ENCODE measurements around the gene WWOX. TPM values are rescaled to one million over a fixed set of nuclear protein-coding genes. Genes with fewer than 3 reads are reported as not detected.

WWOX gene
- total RNA-seq, 1 donor from 2014 or later: 17.8 TPM

DNA sequence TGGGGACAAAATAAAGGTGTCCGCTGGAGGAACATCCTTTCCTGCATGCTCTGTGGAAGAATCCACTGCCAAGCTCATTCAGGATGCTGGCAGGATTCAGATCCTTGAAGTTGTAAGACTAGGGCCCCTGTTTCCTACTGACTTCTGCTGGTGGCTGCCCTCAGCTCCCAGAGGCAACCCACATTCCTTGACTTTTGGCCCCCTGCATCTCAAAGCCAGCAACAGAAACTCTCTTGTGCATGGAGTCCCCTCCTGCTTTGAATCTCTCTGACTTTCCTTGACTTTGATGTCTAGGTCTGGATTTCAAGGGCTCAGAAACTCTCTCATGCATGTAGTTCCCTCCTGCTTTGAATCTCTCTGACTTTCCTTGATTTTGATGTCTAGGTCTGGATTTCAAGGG, 461.5 kb downstream of the WWOX start:
- DNase-seq (ENCODE audit: low spot score): no peak

GRCh38 chr16:78562111-78562510, 462.7 kb downstream of the WWOX start:
- Mint-ChIP-seq H3K27me3 (ENCODE audit: insufficient read depth) (no peaks in the 10 kb centered on the region), H3K9me3 (no peaks in the 10 kb centered on the region), H3K4me1 (ENCODE audit: low read depth) (peaks cover 7% of the 10 kb centered on the region), H3K36me3 (ENCODE audit: low read depth) (no peaks in the 10 kb centered on the region), H3K27ac (no peak overlapping the region), H3K4me3 (no peak overlapping the region)
- DNase-seq (ENCODE audit: low spot score): no peak
- intact Hi-C loops (cut with micrococcal nuclease): no loop called here

More for the DNA sequence above, 461.5 kb downstream of the WWOX start:
- Mint-ChIP-seq H3K27me3 (ENCODE audit: insufficient read depth) (no peaks in the 10 kb centered on the region), H3K27ac (no peak overlapping the region), H3K4me1 (ENCODE audit: low read depth) (no peaks in the 10 kb centered on the region), H3K36me3 (ENCODE audit: low read depth) (no peaks in the 10 kb centered on the region), H3K9me3 (no peaks in the 10 kb centered on the region), H3K4me3 (no peak overlapping the region)
- intact Hi-C loops (cut with micrococcal nuclease): no loop called here

GRCh38 chr16:78562650-78563049, 463.2 kb downstream of the WWOX start:
- intact Hi-C loops (cut with micrococcal nuclease): no loop called here
- Mint-ChIP-seq H3K4me3 (no peak overlapping the region), H3K27ac (no peak overlapping the region)

DNA sequence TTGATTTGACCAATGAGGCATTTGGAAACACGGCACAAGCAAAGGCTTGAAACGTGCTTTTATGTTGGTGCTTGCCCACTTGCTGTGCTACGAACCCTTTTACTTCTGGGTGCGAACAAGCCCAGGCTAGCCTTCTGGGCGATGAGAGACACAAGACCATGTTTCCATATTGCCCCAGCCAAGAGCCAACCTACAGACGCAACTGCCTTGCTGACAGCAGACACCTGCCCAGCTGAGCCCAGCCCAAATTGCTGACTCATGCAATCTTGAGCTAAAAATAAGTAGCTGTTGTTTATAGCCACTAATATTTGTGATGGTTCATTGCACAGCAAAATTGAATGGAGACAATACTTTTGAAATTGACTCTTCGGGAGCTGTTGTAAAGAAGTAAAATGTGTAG, 464.5 kb downstream of the WWOX start:
- DNase-seq (ENCODE audit: low spot score): no peak
- H3K4me3 Mint-ChIP-seq: no peak overlapping the region
- no peak overlapping the region for H3K27ac Mint-ChIP-seq
- intact Hi-C loops (cut with micrococcal nuclease): no loop called here
- peaks cover 7% of the 10 kb centered on the region for H3K4me1 Mint-ChIP-seq (ENCODE audit: low read depth)
- H3K9me3 Mint-ChIP-seq: no peaks in the 10 kb centered on the region
- no peaks in the 10 kb centered on the region for H3K36me3 Mint-ChIP-seq (ENCODE audit: low read depth)
- H3K27me3 Mint-ChIP-seq (ENCODE audit: insufficient read depth): no peaks in the 10 kb centered on the region

More at GRCh38 chr16:78562650-78563049, 463.2 kb downstream of the WWOX start:
- no peaks in the 10 kb centered on the region for H3K36me3 Mint-ChIP-seq (ENCODE audit: low read depth)
- DNase-seq (ENCODE audit: low spot score): no peak
- no peaks in the 10 kb centered on the region for H3K9me3 Mint-ChIP-seq
- H3K4me1 Mint-ChIP-seq (ENCODE audit: low read depth): peaks cover 7% of the 10 kb centered on the region
- no peaks in the 10 kb centered on the region for H3K27me3 Mint-ChIP-seq (ENCODE audit: insufficient read depth)

DNA sequence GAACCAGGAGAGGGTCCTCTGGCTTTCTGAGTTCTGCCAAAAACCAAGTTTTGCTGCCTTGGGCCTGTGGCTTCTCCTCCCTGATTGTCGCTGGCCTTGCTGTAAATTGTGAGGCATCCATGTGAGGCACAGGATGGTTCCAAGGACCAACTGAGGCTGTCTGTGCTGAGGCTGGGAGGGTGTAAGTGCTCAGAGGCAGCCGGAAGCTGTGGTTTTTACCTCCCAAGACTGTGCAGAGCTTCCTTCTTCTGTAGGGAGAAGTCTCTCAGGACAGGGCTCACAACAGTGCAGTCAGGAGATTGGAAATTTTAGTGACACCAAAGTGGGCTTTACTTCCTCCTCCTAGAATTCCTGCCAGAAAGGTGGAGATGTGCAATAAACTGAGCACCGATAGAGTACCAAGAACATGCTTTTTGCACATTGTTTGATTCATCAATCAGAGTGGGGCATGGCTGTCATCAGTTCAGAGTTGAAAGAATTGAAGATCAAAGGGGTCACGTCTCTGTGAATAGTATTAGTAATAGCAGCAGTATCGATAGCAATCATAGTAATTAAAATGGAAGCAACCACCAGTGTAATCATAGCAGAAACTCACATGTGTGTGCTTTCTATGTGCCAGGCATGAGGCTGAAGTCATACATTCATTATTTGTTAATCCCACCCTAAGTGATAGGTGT, 467.1 kb downstream of the WWOX start:
- DNase-seq (ENCODE audit: low spot score): no peak
- H3K36me3 Mint-ChIP-seq (ENCODE audit: low read depth): no peaks in the 10 kb centered on the region

DNA sequence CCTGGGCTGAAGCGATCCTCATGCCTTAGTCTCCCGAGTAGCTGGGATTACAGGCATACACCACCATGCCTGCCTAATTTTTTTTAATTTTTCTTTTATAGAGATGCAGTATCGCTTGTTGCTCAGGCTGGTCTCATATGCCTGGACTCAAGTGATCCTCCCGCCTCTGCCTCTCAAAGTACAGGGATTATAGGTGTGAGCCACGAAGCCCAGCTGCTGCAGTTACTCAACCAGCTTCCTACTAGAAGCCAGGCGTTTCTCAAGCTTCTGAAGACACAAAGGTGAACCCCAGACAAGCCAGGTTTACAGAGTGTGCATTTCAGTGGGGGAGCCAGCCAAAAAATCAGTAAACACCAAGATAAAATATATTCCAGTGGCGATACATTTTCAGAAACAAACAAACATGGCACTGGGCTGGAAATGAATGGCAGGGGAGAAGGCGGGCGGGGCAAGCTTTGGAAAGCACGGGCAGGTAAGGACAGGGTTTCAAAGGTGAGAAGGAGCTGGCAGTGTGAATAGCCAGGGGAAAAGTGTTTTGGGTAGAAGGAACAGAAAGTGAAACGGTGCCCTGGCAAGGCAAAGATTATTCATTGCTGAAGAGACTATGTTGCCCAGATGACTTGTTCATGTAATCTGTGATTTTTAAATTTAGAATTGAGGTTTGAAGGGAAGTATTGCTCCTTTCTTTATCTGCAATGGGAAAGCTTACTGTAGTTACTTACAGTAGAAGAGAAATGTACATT, 471.1 kb downstream of the WWOX start:
- H3K36me3 Mint-ChIP-seq (ENCODE audit: low read depth): no peaks in the 10 kb centered on the region
- H3K27me3 Mint-ChIP-seq (ENCODE audit: insufficient read depth): no peaks in the 10 kb centered on the region
- no peak overlapping the region for H3K4me3 Mint-ChIP-seq
- peaks cover 7% of the 10 kb centered on the region for H3K4me1 Mint-ChIP-seq (ENCODE audit: low read depth)
- H3K9me3 Mint-ChIP-seq: no peaks in the 10 kb centered on the region
- H3K27ac Mint-ChIP-seq: no peak overlapping the region
- no peak for DNase-seq (ENCODE audit: low spot score)
- intact Hi-C loops (cut with micrococcal nuclease): no loop called here

More for the DNA sequence above, 467.1 kb downstream of the WWOX start:
- H3K4me1 Mint-ChIP-seq (ENCODE audit: low read depth): peaks cover 7% of the 10 kb centered on the region
- intact Hi-C loops (cut with micrococcal nuclease): no loop called here
- no peak overlapping the region for H3K4me3 Mint-ChIP-seq
- no peaks in the 10 kb centered on the region for H3K27me3 Mint-ChIP-seq (ENCODE audit: insufficient read depth)
- H3K9me3 Mint-ChIP-seq: no peaks in the 10 kb centered on the region
- H3K27ac Mint-ChIP-seq: no peak overlapping the region

DNA sequence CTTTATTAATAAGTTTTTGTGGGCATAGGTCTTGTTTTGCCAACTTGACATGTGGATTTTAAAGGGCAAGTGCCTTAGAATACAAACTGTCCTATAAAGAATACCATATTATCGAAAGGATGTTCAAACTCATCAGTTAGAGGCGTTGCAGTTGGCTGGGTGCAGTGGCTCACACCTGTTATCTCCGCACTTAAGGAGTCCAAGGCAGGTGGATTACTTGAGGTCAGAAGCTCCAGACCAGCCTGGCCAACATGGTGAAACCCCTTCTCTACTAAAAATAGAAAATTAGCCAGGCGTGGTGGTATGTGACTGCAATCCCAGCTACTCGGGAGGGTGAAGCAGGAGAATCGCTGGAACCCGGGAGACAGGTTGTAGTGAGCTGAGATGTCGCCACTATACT, 472.0 kb downstream of the WWOX start:
- Mint-ChIP-seq H3K27ac (no peak overlapping the region), H3K4me1 (ENCODE audit: low read depth) (peaks cover 5% of the 10 kb centered on the region), H3K27me3 (ENCODE audit: insufficient read depth) (no peaks in the 10 kb centered on the region), H3K9me3 (no peaks in the 10 kb centered on the region), H3K36me3 (ENCODE audit: low read depth) (no peaks in the 10 kb centered on the region), H3K4me3 (no peak overlapping the region)
- DNase-seq (ENCODE audit: low spot score): no peak
- intact Hi-C loops (cut with micrococcal nuclease): no loop called here

DNA sequence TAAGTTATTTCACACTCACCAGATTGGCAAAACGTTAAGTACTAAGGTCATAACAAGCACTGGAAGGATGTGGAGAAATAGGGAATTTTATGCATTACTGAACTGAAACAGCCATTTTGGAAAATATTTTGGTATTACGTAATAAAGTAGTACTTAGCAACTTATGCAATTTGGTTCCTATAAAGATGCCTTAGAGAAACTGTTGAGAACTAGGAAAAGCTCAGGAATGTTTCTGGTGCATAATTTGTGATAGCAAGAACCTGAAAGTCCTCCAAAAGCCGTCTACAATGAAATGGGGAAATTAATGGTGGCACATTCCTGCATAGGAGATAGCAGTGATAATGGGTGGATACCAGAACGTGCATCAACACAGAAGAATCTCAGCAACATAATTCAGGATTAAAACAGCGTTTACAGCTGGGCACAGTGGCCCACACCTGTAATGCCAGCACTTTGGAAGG, 472.5 kb downstream of the WWOX start:
- H3K27me3 Mint-ChIP-seq (ENCODE audit: insufficient read depth): no peaks in the 10 kb centered on the region
- no peaks in the 10 kb centered on the region for H3K9me3 Mint-ChIP-seq
- no peak overlapping the region for H3K27ac Mint-ChIP-seq
- no peak overlapping the region for H3K4me3 Mint-ChIP-seq
- intact Hi-C loops (cut with micrococcal nuclease): no loop called here
- no peaks in the 10 kb centered on the region for H3K4me1 Mint-ChIP-seq (ENCODE audit: low read depth)
- H3K36me3 Mint-ChIP-seq (ENCODE audit: low read depth): no peaks in the 10 kb centered on the region
- DNase-seq (ENCODE audit: low spot score): no peak

- intact Hi-C loops (cut with micrococcal nuclease): no loop called here
- no peaks in the 10 kb centered on the region for H3K36me3 Mint-ChIP-seq (ENCODE audit: low read depth)
Measured at GRCh38 chr16:78574571-78574970, 475.1 kb downstream of the WWOX start.

GRCh38 chr16:78576941-78577340, 477.5 kb downstream of the WWOX start:
- Mint-ChIP-seq H3K4me1 (ENCODE audit: low read depth) (no peaks in the 10 kb centered on the region), H3K4me3 (no peak overlapping the region), H3K27me3 (ENCODE audit: insufficient read depth) (no peaks in the 10 kb centered on the region), H3K27ac (no peak overlapping the region), H3K36me3 (ENCODE audit: low read depth) (no peaks in the 10 kb centered on the region), H3K9me3 (no peaks in the 10 kb centered on the region)
- no peak for DNase-seq (ENCODE audit: low spot score)
- intact Hi-C loops (cut with micrococcal nuclease): no loop called here

More at GRCh38 chr16:78574571-78574970, 475.1 kb downstream of the WWOX start:
- H3K4me3 Mint-ChIP-seq: no peak overlapping the region
- H3K27ac Mint-ChIP-seq: no peak overlapping the region
- H3K27me3 Mint-ChIP-seq (ENCODE audit: insufficient read depth): no peaks in the 10 kb centered on the region
- H3K9me3 Mint-ChIP-seq: no peaks in the 10 kb centered on the region
- no peak for DNase-seq (ENCODE audit: low spot score)
- no peaks in the 10 kb centered on the region for H3K4me1 Mint-ChIP-seq (ENCODE audit: low read depth)

DNA sequence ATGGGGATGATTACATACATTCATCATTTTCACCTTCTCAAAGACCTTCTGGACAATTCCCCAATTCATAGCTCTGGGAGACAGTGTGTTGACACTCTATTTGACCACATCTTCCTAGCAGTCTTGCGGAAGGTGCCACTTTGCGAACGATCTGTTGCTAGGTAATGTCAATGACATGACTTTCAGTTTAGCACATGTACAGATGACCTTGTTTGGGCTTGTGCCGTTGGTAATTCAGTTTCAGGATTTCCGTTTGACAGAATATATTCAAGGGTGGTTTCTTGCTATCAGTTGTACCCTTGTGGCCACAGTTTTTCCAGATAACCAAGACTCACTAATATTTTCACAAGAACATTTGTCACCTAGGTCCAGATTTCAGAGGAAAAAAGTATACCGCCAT, 478.2 kb downstream of the WWOX start:
- H3K4me1 Mint-ChIP-seq (ENCODE audit: low read depth): no peaks in the 10 kb centered on the region

DNA sequence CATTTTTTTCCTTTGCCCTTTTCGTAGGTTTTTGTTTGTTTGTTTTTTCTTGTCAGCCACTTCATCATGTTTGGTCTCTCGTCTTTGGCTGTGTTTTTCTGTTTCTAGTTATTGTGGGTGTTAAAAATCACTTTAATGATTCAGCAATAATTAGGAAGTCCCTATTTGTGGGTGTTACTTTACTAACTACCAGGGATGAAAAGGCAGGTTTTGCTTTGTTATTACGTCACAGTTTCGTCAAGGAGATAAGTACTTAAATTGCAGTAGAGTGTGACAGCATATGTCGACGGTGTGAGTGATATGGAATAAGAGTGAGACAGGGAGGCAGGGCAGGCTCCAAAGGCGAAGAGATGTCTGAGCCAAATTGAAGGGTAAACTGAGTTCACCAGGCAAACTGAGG, 479.6 kb downstream of the WWOX start:
- intact Hi-C loops (cut with micrococcal nuclease): no loop called here
- H3K36me3 Mint-ChIP-seq (ENCODE audit: low read depth): no peaks in the 10 kb centered on the region
- no peak overlapping the region for H3K27ac Mint-ChIP-seq
- H3K9me3 Mint-ChIP-seq: no peaks in the 10 kb centered on the region
- no peak for DNase-seq (ENCODE audit: low spot score)
- no peak overlapping the region for H3K4me3 Mint-ChIP-seq
- H3K27me3 Mint-ChIP-seq (ENCODE audit: insufficient read depth): no peaks in the 10 kb centered on the region
- H3K4me1 Mint-ChIP-seq (ENCODE audit: low read depth): no peaks in the 10 kb centered on the region

More for the DNA sequence above, 478.2 kb downstream of the WWOX start:
- Mint-ChIP-seq H3K27ac (no peak overlapping the region), H3K4me3 (no peak overlapping the region), H3K36me3 (ENCODE audit: low read depth) (no peaks in the 10 kb centered on the region), H3K27me3 (ENCODE audit: insufficient read depth) (no peaks in the 10 kb centered on the region), H3K9me3 (no peaks in the 10 kb centered on the region)
- intact Hi-C loops (cut with micrococcal nuclease): no loop called here
- no peak for DNase-seq (ENCODE audit: low spot score)

DNA sequence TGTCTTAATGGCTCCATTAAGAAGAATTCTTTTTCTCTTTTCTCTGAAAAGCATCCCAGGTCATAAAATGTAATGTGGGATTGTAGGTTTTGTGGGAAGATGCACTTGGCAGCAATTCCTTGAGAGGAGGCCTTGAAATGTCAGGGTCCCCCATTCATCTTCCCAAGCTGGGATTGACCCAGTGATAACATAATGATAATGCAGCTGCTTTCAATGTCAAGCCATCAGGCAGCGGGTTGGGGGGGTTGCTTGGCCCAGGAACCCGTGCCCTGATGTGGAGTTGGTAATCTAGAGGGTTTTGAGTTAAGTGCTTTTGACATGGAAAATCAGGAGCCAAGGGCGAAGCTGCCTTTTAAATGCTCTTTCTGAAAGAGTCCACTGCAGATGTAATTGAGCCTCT, 484.0 kb downstream of the WWOX start:
- Mint-ChIP-seq H3K9me3 (no peaks in the 10 kb centered on the region), H3K4me3 (no peak overlapping the region), H3K27me3 (ENCODE audit: insufficient read depth) (no peaks in the 10 kb centered on the region), H3K4me1 (ENCODE audit: low read depth) (no peaks in the 10 kb centered on the region), H3K27ac (no peak overlapping the region), H3K36me3 (ENCODE audit: low read depth) (no peaks in the 10 kb centered on the region)
- intact Hi-C loops (cut with micrococcal nuclease): no loop called here
- DNase-seq (ENCODE audit: low spot score): no peak

Measured in activated T-helper 1 cell treated with anti-CD3 and anti-CD28 coated beads, Interleukin-12 subunit alpha, Interleukin-12 subunit beta, Interleukin-2, Interleukin-4 antibody, amounts not matched to agents 30 ng/mL and 10 ng/mL and 1 ng/mL, durations not matched to agents 14 hours and 24 hours and 36 hours (primary cell).